Posterior cingulate gyrus (tissue), 11 donors: ENCODE results near the gene MGP.

Experiments
- DNase-seq, 10 donors: peaks; one replicate each; pipeline versions ENCODE4 v3.0.0 to v3.0.0-alpha.2; 2020 to 2021; ENCODE audit warnings: mixed read lengths in 3 of 10
- intact Hi-C: fragments of 100-400 bp; cut with DNase I; formaldehyde crosslinking; loops from one replicate; pipeline ENCODE4 v1.15.1; 2023

MGP gene

GRCh38 chr12:14903386-14904098 lies 17.9 kb upstream of the MGP start:
- no peak for DNase-seq
- intact Hi-C loops = no loop called here

DNA sequence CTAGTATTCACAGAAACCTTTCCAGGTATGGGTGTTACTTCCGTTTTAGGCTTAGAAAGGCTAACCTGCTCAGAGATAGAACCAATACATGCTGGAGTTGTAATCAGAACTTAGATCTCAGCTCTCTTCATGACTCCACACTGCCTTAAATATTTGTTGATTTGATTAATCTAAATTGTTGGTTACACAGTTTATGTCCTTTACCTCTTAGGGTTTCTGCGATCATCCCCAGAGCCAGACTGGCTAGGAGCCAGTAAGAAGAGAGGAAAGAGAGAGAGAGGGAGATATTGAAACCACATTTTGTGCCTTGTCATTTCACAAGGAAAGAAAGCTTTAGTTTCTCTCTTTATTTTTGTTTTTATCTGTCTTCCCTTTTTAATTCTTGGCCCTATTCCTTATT lies 16.8 kb upstream of the MGP start:
- intact Hi-C loops = no loop called here
- DNase-seq = no peak

DNA sequence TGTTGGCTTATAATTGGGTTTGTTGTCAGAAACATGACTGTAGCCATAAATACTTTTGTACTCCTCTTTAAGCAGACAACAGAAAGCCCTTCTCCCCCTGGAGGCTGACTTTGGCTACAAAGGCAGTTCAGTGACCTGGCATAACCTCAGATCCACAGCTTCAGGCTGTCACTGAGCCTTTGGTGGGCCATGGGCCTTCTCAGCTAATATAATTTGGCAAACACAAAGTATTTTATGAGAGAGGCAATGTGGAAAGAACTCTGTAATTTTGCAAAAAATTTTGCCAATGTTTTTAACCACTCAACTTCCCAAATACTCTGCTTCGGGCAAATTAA lies 15.5 kb upstream of the MGP start:
- intact Hi-C loops = no loop called here
- DNase-seq = peak in 1 of 10 donors; percentile 22

DNA sequence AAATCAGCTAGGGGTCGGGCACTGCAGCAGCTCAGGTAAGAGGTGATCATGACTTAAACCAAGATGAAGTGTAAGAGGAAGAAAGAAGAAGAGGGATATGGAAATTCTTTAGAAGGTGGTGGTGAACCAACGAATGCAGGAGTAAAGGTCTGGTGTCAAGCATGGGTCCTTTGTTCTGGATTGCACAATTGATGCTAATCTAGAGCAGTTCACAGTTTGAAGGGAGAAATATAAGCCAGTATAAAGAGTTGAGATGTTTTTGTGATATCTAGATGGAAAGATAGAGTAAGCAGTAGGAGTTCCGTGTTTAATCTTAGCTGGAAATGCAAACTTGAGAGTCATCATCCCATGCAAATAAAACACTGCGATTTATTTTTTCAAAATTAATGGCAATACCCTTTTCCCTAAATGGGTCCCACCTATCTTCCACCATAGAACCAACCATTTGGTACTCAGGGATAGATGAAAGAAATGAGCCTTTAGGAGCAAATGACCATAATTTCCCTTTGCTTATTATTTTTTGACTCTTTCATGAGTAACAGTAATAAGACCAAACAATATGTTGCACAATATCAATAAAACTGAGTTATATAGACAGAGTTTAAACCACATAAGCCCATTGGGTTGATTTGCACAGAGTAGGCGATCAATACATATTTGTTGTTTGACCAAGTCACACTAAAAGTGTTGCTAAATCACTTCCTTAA lies 15.0 kb upstream of the MGP start:
- no peak for DNase-seq
- intact Hi-C loops = no loop called here

- intact Hi-C loops = no loop called here
- no peak for DNase-seq
Measured at GRCh38 chr12:14896521-14897169, 11.0 kb upstream of the MGP start.

DNA sequence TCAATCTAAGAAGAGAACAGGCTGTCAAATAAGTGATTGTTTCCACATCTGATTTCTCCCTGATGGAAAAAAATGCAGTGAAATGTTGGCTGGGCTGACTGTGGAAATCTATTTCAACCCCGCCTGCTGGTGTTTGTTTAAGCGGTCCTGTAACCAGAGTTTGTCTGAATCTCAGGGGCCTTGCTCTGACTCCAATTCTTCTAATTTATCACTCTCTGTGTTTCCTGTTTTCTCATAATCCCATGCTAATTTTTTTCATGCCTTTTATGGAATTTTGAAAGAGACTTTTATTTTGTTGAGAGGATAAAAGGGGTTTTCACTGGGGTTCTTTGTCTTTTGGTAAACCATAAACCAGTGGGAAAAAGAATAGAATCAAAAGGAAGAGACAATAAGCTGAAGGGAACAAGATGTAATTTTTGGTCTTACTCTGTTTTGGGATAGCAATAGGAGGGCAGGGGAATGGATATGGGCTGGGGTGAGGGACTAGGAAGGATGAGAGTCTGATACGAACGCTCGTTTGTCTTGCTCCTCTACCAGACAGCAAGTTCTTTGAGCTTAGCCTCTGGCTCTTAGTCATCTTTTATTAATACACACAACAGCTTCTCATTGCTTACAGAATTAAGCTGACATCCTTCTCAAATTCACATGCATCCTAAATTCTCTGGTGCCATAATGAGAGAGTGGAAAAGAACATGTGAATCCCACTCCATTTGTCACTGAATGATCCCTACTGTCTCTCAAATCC lies 8.0 kb upstream of the MGP start:
- intact Hi-C loops = loop anchor here (1.0 kb wide), 1 partner anchor 48 kb away; no protein-coding TSS in a partner anchor
- DNase-seq = no peak

GRCh38 chr12:14892726-14893505 lies 7.3 kb upstream of the MGP start:
- DNase-seq = peak in 2 of 10 donors; percentile 39 to 43
- intact Hi-C loops = loop anchor here (1.0 kb wide), 1 partner anchor 48 kb away; no protein-coding TSS in a partner anchor

GRCh38 chr12:14890701-14891100 lies 5.0 kb upstream of the MGP start:
- no peak for DNase-seq
- intact Hi-C loops = no loop called here

DNA sequence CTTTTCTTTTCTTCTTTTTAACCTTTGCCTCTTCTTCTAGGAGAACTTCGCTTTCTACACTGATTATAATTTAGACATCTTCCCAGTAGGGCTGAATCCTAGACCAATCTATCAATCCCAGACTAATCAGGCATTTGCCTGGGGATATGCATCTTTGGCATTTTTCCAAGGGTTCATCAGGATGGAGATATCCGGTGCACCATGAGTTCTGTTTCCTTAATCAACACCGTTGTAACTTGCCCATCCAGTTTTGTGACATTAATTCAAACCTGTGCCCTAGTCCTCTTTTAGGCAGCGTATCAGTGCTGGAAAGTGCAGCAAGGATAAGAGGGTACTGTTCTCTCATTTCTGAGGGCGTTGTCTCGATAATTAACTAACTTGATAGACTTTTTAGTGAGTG lies 617 bp upstream of the MGP start:
- no peak for DNase-seq
- intact Hi-C loops = loop anchor here (10.0 kb wide), 1 partner anchor 69 kb away; no protein-coding TSS in a partner anchor

DNA sequence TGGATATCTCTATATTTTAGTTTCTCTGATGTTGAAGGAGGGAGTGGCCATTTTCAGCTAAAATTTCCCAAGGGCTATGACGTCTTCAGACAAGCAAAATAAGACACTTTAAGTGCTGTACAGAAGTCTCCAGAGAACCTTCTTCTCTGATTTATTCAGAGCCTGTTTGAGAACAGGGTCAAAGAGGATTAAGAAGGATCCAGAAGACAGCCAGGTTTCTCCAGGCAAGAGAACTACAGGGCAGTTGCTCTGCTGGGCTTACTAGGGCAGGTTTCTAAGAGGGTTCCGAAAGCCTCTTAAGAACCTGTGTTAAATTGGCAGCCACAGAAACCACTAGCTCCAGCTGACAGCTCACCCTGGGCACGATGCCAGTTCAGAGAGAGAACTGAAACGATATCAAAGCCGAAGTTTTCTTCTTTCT lies 1.2 kb downstream of the MGP start:
- intact Hi-C loops = loop anchor here (10.0 kb wide), 1 partner anchor 70 kb away; no protein-coding TSS in a partner anchor
- peak in 9 of 10 donors; percentile 47 to 90 (median 62) for DNase-seq

DNA sequence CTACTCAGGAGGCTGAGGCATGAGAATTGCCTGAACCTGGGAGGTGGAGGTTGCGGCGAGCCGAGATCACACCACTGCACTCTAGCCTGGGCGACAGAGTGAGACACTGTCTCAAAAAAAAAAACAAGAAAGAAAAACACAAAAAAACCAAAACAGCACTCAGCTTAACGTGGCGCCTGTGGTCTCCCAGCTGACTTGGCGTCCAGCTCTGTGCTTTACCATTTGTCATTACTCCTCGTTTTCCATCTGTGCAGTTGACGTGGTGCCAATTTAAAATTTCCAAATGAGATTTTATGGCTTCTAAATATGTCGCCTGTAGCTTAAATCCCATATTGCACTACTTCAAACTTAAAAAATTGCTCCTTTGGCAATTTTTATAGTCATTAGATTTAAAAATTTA lies 2.0 kb downstream of the MGP start:
- peak in 1 of 10 donors; percentile 62 for DNase-seq
- intact Hi-C loops = loop anchor here (10.0 kb wide), 1 partner anchor 71 kb away; no protein-coding TSS in a partner anchor

DNA sequence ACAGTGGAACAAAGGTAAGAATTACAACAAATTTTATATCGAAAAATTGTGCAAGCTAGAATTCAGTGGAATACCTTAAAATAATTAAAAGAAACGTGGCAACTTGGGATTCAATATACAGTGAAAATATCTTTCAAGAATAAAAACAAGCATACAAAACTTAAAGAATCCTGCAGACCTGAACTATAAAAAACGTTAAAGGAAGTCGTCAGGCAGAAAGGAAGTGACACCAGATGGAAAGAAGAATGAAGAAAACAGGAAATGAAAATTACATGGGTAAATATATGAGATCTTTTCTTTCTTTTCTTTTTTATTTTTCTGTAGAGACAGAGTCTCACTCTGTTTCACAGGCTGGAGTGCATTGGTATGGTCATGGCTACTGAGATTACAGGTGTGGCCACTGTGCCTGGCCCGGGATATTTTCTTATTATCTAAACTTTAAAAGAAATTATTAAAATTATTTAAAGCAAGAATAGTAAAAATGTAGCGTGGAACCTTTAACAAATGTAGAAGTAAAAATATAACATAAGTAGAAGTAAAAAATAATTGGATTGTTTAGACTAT lies 4.7 kb downstream of the MGP start:
- no peak for DNase-seq
- intact Hi-C loops = loop anchor here (10.0 kb wide), 1 partner anchor 74 kb away; no protein-coding TSS in a partner anchor

DNA sequence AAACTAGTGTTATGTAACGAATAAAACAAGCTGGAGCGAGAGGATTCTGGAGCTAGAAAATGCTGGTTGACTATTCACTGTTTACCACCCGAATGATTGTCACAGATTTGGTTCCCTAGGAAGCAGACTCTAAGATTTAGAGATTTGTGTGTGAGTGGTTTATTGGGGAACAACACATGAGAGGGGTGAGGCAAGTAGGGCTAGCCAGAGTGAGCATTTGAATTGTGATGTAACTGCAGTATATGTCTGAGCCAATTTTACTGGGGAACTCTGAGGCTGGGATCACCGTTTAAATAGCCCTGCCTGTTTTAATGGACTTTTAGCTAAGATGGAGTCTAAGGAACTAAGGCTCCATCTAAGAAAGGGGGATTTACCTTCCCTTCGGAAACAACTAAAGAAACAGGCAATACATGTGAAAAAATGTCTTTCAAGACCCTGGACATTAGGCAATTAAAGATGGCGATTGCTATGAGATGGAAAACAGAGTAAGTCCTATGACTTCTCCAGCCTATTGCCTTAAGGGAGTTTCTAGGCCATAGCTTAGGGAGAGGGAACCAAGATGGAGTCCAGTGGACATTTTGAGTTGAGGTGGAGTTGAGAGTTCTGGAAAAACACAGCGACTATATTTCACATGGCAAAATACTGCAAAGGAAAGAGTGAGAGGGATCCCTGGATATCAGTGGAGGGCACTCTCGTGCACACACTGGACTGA lies 6.3 kb downstream of the MGP start:
- no peak for DNase-seq
- intact Hi-C loops = no loop called here

- no peak for DNase-seq
- intact Hi-C loops = no loop called here
Measured at GRCh38 chr12:14878488-14878887, 7.2 kb downstream of the MGP start.

DNA sequence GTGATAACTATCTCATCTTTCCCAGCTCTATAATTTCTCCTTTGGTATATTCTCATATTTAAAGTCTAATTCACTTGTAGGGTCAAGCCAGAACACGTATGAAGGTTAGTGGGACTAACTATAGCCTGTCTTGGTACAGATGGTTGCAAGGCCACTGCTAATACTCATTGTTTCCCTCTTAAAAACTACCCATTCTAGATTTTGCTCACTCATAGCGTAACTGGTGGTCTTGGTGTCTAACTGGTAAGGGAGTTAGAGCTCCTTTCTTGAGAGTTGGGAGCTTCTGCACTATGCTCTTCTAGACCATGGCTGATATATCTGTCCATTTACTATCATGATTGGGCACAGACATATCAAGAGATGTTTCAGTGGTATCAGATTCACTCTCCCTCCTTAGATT lies 8.8 kb downstream of the MGP start:
- DNase-seq = no peak
- intact Hi-C loops = no loop called here

DNA sequence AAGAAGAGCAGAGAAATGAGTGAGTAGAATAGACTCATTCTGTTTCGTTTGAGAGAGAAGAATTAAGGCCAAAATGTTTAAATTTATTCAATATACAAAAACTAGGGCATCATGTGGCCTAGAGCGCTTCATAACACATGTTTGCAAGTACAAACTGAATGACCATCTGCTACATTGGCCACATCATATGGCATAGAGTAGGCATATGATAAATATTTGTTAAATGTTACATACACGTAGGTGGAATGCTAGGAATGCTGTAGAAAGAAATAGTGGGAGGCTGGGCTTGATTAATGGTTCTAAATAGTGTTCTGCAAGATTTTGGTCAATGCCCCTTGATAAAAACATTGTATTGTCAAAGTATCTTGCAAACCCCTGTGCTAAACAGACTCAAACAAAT lies 10.8 kb downstream of the MGP start:
- DNase-seq = no peak
- intact Hi-C loops = no loop called here

DNA sequence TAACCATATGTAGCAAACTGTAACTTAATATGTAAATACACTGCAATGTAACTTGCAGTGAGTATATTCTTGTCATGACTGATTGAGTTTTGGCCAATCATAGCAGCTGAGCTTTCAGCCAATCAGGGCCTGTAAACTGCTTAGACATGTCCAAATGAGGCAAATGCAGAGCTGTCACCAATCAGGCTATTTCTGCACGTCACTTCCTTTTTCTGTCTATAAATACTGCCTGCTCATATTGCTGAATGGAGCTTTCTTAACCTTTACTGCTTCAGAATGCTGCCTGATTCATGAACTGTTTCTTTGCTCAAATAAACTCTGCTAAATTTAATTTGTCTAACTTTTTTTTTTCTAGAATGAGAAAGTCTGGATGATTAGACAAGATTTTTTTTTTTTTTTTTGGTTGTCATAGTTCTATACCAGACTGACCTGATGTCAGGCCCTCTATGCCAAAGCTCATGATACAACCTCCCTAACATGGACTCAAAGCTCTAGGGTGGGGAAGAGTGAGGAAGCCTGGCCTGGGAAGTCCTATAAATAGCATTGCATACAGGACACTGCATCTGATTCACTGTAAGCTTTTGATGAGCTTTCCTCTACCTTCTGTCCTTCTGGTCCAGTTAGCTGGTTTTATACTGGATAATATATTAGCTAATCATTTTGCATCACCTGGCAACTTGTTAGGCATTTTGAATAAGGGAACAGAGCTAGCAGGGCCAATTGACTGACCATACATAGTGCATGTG lies 12.0 kb downstream of the MGP start:
- no peak for DNase-seq
- intact Hi-C loops = no loop called here

- intact Hi-C loops = no loop called here
Measured at GRCh38 chr12:14871886-14872285, 13.8 kb downstream of the MGP start.

More at GRCh38 chr12:14871886-14872285, 13.8 kb downstream of the MGP start:
- no peak for DNase-seq
